SK-N-MC (cell line): ENCODE measurements around the gene PCSK6.

Source experiments
- EZH2 ChIP-seq: fragments of 200-600 bp; sonication (generic); IDR thresholded peaks from one replicate; pipeline ENCODE4 v1.6.1; 2017; ENCODE audit warnings: antibody characterized with exemption
- POLR2AphosphoS5 ChIP-seq: IDR thresholded peaks from 2 replicates; pipeline ENCODE4 v1.6.1; 2012; ENCODE audit warnings: mild to moderate bottlenecking, low read depth, low read length, borderline replicate concordance

DNA sequence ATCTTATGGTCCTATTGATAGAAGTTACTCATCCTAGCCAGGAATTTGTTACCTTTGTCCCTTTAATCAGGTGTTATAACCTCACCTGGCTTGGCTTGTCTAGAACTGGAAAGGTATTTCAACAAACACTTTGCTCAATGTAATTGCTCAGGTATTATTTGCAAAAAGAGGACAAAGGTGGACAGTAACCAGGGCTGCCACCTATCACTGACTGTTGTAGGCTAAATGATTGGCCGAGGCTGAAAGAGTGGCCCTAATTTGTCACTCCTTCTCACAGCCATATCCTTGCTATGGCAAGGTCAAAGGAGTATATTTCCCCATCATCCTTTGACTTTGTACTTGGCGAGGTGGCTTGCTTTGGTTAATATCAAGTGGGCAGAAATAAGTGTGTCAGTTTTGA is 209.5 kb downstream of the PCSK6 start:
- TF ChIP-seq POLR2AphosphoS5: no peak
- no peak for TF ChIP-seq EZH2
